IMR-90 (cell line): ENCODE data around the gene DRAXIN.

Experiments
- CEBPB ChIP-seq: IDR thresholded peaks from 2 replicates; pipeline ENCODE4 v1.6.1; 2012; ENCODE audit warnings: low read depth, low read length, improper control_type of control experiment
- CTCF ChIP-seq: conservative IDR thresholded peaks from 2 replicates; pipeline ENCODE4 v1.5.1; 2012; ENCODE audit warnings: mild to moderate bottlenecking, low read depth, low read length, improper control_type of control experiment
- ELK1 ChIP-seq: fragments of 150-350 bp; IDR thresholded peaks from 2 replicates; pipeline ENCODE4 v1.6.1; 2016; ENCODE audit warnings: low read depth, mild to moderate bottlenecking, low read length, moderate library complexity, borderline replicate concordance
- FOS ChIP-seq: fragments of 150-350 bp; IDR thresholded peaks from 2 replicates; pipeline ENCODE4 v1.6.1; 2016; ENCODE audit warnings: low read depth, low read length
- MAFK ChIP-seq: IDR thresholded peaks from 2 replicates; pipeline ENCODE4 v1.6.1; 2012; ENCODE audit warnings: low read depth, low read length, improper control_type of control experiment
- MAZ ChIP-seq: IDR thresholded peaks from 2 replicates; pipeline ENCODE4 v1.6.1; 2012; ENCODE audit warnings: low read depth, mild to moderate bottlenecking, low read length, improper control_type of control experiment, moderate library complexity, borderline replicate concordance
- NFE2L2 ChIP-seq: fragments of 150-350 bp; IDR thresholded peaks from 2 replicates; pipeline ENCODE4 v1.6.1; 2016; ENCODE audit warnings: low read depth, mild to moderate bottlenecking, low read length
- POLR2A ChIP-seq: IDR thresholded peaks from 2 replicates; pipeline ENCODE4 v1.6.1; 2012; ENCODE audit warnings: mild to moderate bottlenecking, low read depth, low read length
- RAD21 ChIP-seq: IDR thresholded peaks from 2 replicates; pipeline ENCODE4 v1.6.1; 2012; ENCODE audit warnings: low read length, improper control_type of control experiment
- SMC3 ChIP-seq: fragments of 150-350 bp; IDR thresholded peaks from 2 replicates; pipeline ENCODE4 v1.6.1; 2016; ENCODE audit warnings: low read depth, mild to moderate bottlenecking, antibody characterized with exemption, low read length, moderate library complexity
- USF2 ChIP-seq: fragments of 150-350 bp; IDR thresholded peaks from 2 replicates; pipeline ENCODE4 v1.6.1; 2017; ENCODE audit warnings: mild to moderate bottlenecking, antibody characterized with exemption, low read length, low read depth

- TF ChIP-seq CTCF (no peak), NFE2L2 (no peak), USF2 (no peak), POLR2A (no peak), FOS (no peak), SMC3 (no peak), MAZ (no peak), ELK1 (no peak), MAFK (no peak), RAD21 (no peak), CEBPB (no peak)
These were observed 77.8 kb downstream of the DRAXIN start for GRCh38 chr1:11769274-11769673.
